DMS53 treated with DMSO at 0.1 percent for 48 hours (cell line): ENCODE data around the gene F10.

ENCODE experiments used
- DNase-seq: peaks from one replicate; lab custom pipeline; 2025; ENCODE audit not compliant: unreplicated experiment; lab: John Stamatoyannopoulos, UW

The F10 gene

DNA sequence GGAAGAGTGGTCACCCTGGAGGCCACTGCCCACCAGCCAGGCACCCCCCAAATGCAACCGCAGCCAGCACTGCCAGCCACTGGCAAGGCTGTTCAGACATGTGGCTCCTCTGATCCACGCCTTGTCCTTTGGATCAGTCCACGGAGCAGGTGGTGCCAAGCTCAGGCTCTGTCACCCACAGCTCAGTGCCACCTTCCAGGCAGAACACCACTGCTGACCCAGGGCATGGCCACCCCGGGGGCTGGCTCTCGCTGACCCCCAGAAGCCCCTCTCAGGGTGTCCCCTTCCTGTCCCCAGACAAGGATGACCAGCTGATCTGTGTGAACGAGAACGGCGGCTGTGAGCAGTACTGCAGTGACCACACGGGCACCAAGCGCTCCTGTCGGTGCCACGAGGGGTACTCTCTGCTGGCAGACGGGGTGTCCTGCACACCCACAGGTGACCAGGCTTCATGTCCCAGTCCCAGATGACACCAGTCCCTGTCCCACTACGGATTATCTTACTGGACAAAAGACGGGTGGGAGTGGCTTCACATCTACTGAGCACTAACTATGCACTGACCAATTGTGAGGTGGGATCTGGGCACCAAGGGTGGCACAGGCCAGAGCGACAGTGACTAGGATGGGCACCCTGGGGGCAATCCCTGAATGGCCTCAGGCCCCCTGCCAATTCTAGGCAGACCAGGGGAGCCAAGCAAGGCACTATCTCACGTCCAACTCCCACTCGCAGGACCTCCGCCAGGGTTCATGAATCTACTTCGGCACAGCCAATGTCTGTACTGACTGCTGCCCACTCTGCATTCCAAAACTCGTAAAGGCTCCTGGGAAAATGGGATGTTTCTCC is 7.0 kb upstream of the F10 start:
- DNase-seq = no peak

DNA sequence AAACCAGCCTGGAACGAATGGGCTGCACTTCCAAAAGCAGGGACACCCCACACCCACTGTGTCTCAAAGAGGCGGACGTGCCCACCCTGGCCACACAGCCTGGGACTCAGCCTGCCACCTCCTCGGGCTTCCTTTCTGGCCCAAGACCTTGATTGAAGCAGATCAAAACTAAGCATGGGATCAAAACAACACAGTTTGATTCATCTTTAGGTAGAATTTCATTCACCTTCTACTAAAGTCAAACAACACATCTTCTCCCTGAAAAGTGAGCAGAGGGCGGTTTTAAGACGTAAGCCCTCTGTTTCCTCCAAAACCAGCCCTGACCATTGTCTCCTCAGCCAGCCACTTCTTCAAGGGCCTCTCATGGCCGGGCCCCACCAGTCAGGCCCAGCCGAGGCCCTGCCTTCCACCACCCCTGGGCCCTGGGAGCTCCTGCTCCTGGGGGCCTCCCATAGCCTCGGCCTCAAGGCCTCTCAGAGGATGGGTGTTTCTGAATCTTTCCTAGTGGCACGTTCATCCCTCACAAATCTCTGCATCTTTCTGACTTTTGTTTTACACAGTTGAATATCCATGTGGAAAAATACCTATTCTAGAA is 6.3 kb upstream of the F10 start:
- no peak for DNase-seq

DNA sequence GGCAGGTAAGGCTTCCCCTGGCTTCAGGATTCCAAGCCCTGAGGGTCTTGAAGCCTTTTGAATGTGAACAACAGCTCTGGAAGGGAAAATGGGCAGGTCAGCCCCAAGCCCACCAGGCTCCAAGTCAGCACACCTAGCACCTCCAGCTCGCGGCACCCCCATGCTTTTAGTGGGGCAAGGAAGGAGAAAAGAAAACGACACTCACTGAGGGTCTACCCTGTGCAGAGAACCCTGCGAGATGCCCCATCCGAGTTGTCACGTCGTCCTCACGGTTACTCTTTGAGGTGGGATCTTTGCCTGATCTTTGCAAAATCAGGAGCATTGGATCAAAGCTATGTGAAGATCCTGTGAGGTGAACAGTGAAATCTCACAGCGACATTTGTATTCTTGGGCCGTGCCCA is 5.7 kb upstream of the F10 start:
- no peak for DNase-seq

DNA sequence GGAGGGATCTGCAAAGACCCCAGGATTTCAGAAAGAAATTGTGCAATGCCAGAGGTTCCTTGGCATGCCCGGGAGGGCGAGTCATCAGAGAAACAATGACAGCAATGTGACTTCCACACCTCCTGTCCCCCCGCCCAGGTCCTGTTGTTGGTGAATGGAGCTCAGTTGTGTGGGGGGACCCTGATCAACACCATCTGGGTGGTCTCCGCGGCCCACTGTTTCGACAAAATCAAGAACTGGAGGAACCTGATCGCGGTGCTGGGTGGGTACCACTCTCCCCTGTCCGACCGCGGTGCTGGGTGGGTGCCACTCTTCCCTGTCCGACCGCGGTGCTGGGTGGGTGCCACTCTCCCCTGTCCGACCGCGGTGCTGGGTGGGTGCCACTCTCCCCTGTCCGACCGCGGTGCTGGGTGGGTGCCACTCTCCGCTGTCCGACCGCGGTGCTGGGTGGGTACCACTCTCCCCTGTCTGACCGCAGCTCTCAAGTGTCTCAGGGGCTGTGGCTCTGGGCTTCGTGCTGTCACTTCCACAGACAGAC is 5.2 kb upstream of the F10 start:
- no peak for DNase-seq

DNA sequence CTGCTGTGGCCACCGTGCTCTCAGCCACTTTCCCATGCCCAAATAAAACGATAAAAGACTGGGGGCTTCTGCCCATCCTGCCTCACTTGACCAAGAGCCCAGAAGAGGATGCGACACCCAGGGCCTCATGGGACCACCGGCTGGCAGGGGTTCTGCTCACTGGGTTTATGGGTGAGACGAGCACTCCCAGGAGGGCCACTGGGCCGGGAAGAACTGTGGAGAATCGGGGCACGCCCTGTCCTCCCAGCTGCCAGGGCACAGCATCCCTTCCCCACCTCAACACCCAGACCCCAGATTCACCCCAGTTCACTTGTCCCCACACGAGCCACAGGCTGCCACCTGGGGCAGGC is 4.7 kb upstream of the F10 start:
- no peak for DNase-seq

DNA sequence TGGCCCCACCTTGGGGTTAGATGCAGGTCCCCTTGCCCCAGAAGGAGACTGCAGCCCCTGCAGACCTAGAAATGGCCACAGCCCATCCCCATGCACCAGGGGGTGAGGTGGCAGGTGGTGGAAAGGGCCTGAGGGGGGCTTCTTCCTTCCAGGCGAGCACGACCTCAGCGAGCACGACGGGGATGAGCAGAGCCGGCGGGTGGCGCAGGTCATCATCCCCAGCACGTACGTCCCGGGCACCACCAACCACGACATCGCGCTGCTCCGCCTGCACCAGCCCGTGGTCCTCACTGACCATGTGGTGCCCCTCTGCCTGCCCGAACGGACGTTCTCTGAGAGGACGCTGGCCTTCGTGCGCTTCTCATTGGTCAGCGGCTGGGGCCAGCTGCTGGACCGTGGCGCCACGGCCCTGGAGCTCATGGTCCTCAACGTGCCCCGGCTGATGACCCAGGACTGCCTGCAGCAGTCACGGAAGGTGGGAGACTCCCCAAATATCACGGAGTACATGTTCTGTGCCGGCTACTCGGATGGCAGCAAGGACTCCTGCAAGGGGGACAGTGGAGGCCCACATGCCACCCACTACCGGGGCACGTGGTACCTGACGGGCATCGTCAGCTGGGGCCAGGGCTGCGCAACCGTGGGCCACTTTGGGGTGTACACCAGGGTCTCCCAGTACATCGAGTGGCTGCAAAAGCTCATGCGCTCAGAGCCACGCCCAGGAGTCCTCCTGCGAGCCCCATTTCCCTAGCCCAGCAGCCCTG is 4.2 kb upstream of the F10 start:
- DNase-seq = no peak

DNA sequence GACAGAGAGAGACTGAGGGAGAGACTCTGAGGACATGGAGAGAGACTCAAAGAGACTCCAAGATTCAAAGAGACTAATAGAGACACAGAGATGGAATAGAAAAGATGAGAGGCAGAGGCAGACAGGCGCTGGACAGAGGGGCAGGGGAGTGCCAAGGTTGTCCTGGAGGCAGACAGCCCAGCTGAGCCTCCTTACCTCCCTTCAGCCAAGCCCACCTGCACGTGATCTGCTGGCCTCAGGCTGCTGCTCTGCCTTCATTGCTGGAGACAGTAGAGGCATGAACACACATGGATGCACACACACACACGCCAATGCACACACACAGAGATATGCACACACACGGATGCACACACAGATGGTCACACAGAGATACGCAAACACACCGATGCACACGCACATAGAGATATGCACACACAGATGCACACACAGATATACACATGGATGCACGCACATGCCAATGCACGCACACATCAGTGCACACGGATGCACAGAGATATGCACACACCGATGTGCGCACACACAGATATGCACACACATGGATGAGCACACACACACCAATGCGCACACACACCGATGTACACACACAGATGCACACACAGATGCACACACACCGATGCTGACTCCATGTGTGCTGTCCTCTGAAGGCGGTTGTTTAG is 3.3 kb upstream of the F10 start:
- no peak for DNase-seq

DNA sequence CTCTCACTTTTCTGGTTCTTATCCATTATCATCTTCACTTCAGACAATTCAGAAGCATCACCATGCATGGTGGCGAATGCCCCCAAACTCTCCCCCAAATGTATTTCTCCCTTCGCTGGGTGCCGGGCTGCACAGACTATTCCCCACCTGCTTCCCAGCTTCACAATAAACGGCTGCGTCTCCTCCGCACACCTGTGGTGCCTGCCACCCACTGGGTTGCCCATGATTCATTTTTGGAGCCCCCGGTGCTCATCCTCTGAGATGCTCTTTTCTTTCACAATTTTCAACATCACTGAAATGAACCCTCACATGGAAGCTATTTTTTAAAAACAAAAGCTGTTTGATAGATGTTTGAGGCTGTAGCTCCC is 2.8 kb upstream of the F10 start:
- DNase-seq = no peak

DNA sequence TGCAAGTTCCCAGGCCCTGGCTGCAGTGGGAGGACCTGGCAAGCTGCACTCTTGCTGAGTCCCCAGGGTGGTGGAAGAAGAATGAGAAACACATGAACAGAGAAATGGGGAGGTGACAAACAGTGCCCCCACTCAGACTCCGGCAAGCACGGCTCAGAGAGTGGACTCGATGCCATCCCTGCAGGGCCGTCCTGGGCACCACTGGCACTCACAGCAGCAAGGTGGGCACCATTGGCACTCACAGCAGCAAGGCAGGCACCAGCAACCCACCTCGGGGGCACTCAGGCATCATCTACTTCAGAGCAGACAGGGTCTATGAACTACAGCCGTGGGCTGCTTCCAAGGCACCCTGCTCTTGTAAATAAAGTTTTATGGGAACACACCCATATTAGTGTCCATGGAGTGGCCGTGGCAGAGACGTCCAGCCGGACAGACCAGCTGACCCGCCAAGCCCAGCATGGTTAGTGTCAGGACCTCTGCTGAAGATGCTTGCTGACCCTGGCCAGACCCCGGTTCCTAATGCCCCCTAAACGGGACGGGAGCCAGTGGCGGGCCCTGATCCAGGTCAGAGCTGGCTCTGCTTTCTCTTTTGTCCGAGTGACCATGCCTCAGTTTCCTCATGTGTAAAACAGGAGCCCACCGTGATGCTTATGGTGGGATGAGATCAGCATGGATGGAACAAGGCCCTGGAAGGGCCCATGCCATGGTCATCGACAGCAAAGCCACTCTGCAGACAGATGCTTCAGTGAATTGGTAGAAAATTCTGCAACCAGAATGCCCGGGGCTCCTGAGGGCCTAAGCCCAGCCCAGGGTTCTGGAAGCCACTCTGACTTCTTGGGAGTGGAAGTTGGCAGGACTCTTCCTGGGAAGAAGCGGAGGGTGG is 2.1 kb upstream of the F10 start:
- no peak for DNase-seq

DNA sequence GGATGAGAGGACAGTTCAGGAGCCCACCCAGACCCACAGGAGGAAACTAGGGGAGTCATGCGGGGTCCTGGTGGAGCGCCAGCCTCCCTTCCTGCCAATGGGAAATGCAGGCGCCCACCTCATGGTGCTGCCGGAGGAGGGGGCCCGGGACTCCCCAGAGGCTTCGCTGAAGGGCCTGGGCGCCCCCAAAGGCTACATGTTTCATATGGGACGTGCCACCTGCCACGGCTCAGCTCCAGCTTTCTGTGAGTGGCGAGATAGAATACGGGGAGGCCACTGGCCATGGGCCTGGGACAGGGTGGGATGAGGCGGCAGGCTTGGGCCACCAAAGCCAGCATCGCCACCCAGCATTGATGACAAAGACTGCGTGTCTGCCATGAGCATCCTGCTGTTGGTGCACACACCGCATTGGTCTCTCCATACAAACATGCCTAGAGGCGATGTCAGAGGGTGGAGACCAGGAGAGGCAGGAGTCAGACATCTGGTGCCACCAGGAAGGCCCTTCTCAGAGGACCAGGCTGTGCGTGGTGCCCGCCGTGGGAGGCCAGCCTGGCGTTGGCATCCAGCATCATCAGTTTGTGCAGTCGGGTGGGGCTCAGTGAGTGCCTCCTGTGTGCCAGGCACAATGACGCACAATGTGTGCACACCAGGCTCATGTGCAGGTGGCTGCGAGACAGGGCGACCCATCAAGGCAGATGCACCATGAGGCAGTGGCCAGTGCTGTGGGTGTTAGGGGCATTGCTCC is 1.2 kb upstream of the F10 start:
- DNase-seq = no peak

DNA sequence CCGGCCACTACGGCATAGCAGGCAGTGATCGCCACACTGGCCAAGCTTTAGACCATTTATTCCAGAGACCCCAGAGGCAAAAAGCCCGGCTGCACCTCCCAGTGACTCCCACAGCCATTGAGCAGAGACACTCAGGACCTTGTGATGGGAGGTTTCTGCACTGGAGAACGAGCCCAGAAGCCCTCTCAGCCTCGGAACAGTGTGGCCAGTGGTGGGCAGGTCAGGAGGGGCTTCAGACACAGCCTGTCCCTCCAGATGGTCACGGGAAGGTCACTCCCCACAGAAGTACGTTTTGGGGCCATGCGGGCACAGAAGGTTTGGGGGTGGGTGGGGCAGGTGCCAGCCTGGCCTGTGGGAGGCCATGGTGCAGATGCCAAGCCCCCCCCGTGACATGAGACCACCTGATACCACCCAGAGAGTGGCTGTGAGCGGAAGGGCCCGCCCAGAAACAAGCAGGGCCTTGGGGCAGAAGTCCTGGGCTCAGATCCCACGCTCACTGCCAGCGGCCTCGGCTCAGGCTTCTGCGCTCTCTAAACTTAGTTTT is 599 bp upstream of the F10 start:
- no peak for DNase-seq

DNA sequence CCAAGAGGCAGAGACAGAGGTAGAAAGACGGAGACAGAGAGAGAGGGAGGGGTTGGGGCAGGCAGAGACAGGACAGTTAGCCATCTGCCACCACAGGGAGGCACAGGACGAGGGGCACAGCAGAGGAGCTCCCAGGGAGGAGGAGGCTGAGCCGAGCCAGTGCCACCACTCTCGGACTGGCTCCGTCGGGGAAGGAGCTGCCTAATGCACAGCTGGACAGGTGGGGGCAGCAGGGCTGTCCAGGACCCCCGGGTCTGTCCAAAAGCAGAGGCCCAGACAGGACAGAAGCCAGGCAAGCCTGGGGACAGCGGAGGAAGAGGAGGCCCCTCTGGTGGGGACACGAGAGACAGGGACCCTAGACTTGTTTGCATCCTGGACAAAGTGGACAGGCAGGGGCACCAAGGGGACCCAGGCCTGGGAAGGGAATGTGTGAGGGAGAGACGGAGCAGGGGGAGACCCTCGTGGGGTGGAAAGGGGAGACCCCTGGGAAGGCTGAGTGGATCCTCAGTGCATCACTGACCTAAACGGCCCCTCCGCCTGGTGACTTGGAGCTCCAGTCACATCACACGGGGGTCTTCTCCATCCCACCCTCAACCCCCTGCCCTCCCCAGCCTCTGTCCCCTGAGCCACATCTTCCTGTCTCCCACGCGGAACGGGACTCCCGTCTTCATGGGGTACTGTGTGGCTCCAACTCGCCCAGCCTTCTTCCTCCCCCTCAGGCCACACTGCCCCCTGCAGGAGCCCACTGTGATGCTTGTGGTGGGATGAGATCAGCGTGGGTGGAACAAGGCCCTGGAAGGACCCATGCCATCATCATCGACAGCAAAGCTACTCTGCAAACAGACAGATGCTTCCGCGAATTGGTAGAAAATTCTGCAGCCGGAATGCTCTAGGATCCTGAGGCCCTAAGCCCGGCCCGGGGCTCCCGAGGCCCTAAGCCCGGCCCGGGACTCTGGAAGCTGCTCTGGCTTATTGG is 915 bp downstream of the F10 start:
- no peak for DNase-seq

DNA sequence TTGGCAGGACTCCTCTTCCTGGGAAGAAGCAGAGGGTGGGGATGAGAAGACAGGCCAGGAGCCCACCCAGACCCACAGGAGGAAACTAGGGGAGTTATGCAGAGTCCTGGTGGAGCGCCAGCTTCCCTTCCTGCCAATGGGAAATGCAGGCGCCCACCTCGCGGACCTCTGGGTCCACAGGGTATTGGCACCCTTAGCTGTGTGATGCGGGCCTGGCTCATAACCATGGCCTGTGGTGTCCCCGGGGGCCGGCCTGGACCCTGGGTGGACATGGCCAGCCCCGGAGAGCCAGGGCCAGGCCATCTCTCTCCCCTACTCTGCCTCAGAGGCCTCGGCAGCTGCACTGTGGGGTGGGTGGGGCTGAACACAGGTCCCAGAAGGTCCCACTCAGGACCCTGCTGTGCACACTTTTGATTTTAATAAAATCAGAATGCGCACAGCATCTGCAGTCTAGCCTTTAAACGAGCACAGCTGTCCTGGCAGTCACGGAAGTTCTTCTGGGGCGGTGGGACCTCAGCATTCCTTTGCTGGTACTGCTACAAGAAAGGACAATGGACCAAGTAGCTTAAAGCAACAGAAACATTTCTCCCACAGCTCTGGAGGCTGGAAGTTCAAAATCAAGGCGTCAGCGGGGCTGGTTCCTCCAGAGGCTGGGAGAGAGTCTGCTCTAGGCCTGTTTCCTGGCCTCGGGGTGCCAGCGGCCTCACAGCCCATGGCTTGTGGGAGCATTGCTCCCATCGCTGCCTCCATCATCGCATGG is 1.8 kb downstream of the F10 start:
- DNase-seq = no peak

DNA sequence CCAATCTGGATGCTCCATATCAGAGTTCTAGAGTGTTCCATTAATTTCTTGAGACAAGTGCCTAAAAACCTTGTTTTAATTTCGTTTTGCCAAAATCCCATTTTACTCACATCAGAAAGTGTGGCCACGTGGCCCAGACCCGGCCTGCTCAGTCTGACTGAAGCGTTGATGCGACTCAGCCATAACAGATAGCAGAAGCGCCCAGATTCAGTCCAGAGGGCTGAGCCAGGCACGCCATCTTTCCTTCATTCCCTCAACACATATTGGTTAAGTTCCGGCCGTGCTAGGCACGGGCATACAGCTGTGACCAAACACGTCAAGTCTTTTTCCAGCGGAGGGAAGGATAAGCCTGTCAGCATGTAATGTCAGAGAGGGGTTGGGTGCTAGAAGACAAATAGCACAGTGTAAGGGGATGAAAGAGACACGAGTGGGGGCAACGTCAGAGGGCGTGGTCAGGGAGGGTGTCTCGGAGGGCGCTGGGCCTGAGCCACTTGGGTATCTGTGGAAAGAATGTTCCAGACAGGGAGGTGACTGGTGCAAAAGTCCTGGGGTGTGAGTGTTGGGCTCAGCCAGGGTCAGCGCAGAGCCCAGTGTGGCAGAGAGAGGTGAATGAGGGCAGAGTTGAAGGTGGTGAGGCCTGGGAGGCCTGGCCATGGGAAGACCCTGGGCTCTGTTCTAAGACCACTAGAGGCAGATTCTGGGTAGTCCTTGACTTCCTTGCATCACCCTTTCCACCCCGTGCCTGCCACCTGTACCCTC is 3.1 kb downstream of the F10 start:
- DNase-seq = no peak

DNA sequence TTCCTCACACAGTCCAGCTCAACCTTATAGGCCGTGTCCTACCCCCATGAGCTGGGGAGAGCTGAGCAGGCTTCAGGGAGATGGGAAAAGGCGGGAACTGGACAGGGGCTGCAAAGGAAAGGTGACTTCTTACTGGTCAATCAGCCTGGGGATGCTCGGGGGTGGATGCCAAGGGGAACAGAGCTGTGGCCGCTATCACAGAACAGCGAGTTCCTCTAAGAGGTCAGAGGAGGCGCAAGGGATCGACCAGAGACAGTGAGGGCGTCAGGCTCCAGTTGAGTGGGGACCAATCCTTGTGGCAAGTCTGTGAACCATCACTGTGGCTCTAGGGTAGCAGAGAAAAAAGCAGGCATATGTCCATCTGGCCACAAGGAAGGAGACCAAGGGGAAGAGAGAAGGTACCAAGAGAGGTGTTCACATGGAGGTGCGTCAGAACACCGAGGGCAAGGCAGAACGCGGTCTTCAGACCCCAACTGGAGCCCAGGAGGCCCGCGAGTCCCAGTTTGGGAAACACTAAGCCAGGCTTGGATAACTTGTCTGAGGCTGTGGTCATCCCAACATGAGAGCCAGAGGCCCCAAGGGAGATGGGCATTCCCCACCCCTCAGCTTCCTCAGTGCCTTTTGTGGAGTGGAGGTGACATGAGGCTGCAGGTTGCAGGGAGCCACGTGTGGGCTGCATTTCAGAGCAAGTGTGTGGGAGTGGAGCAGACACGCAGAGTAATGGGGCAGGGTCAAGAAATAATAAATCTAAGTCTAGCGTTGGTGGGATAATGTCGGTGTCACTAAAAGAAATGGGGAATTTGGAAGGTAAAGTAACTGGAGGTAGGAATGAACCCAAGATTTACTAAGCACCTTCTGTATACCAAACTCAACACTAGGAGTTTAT is 3.9 kb downstream of the F10 start:
- no peak for DNase-seq

DNA sequence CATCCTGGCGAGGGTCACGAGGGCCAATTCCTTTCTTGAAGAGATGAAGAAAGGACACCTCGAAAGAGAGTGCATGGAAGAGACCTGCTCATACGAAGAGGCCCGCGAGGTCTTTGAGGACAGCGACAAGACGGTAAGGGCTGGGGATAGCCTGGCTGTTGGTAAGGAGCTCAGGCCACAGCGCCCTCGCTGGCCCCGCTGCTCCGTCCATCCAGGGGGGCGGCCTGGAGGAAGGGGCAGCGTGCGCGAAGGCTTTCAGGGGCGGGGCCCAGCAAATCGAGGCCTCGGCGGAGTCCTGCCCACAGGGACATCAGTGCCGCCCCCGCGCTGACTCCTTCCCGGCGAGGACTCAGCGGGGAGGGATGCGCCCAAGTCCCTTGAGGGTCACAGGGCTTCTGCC is 6.9 kb downstream of the F10 start:
- no peak for DNase-seq
